Right lobe of liver (tissue), 4 donors: ENCODE results near the gene ADGRG3.

Source experiments
- POLR2A ChIP-seq: fragments of 450-650 bp; IDR thresholded peaks from one replicate; pipeline ENCODE4 v1.6.1; 2017; ENCODE audit warnings: antibody characterized with exemption, mild to moderate bottlenecking
- TF ChIP-seq, protein P1 (sequence below), 4 donors: fragments of 200-600 bp in 3 of 4; fragments of 450-650 bp in 1 of 4; IDR thresholded peaks; one replicate each; pipeline versions ENCODE4 v1.5.1 to v1.8.0; 2016 to 2022; ENCODE audit warnings: antibody characterized with exemption in 4 of 4, mild to moderate bottlenecking in 2 of 4
- donor health status: DM: no; HTN: no; CAD: no.
- donor health status: DM: no; HTN: no; CAD: no.
- donor health status: DM: no; HTN: yes; CAD: no.

- TF ChIP-seq, protein P1, sequence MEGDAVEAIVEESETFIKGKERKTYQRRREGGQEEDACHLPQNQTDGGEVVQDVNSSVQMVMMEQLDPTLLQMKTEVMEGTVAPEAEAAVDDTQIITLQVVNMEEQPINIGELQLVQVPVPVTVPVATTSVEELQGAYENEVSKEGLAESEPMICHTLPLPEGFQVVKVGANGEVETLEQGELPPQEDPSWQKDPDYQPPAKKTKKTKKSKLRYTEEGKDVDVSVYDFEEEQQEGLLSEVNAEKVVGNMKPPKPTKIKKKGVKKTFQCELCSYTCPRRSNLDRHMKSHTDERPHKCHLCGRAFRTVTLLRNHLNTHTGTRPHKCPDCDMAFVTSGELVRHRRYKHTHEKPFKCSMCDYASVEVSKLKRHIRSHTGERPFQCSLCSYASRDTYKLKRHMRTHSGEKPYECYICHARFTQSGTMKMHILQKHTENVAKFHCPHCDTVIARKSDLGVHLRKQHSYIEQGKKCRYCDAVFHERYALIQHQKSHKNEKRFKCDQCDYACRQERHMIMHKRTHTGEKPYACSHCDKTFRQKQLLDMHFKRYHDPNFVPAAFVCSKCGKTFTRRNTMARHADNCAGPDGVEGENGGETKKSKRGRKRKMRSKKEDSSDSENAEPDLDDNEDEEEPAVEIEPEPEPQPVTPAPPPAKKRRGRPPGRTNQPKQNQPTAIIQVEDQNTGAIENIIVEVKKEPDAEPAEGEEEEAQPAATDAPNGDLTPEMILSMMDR (IDR thresholded peaks at IDR 0.05), result no peak
- TF ChIP-seq POLR2A, result no peak
Measured at GRCh38 chr16:57682809-57683635, 14.9 kb downstream of the ADGRG3 start.
